H9 (cell line): ENCODE measurements around the gene SH2D3C. TPM values are rescaled to one million over a fixed set of nuclear protein-coding genes. Genes with fewer than 3 reads are reported as not detected.

Experiments
- DNase-seq: peaks from one replicate; pipeline ENCODE4 v3.0.0-alpha.2; 2017
- H2AFZ ChIP-seq: one replicate; pipeline ENCODE4 v1.6.1; 2013; ENCODE audit warnings: mild to moderate bottlenecking, low read length, control low read depth, moderate library complexity
- H2AK5ac ChIP-seq: 2 replicates; pipeline ENCODE4 v1.6.1; 2013; ENCODE audit warnings: low read length, control low read depth, mixed read lengths; ENCODE audit not compliant: insufficient read length
- H2BK120ac ChIP-seq: one replicate; pipeline ENCODE4 v1.6.1; 2013; ENCODE audit warnings: low read depth, mild to moderate bottlenecking, low read length, control low read depth, inconsistent platforms; ENCODE audit not compliant: poor library complexity, severe bottlenecking
- H2BK12ac ChIP-seq: 2 replicates; pipeline ENCODE4 v1.6.1; 2013; ENCODE audit warnings: low read length, control low read depth, mixed read lengths, low read depth; ENCODE audit not compliant: insufficient read length
- H2BK15ac ChIP-seq: 2 replicates; pipeline ENCODE4 v1.6.1; 2013; ENCODE audit warnings: low read depth, low read length, control low read depth
- H2BK20ac ChIP-seq: one replicate; pipeline ENCODE4 v1.6.1; 2013; ENCODE audit warnings: low read depth, mild to moderate bottlenecking, low read length, control low read depth, inconsistent platforms; ENCODE audit not compliant: poor library complexity, severe bottlenecking
- H2BK5ac ChIP-seq: 2 replicates; pipeline ENCODE4 v1.6.1; 2013; ENCODE audit warnings: low read length, control low read depth, mixed read lengths; ENCODE audit not compliant: insufficient read length
- H3K14ac ChIP-seq: 2 replicates; pipeline ENCODE4 v1.6.1; 2013; ENCODE audit warnings: low read length, control low read depth; ENCODE audit not compliant: insufficient read depth
- H3K18ac ChIP-seq: 2 replicates; pipeline ENCODE4 v1.6.1; 2013; ENCODE audit warnings: low read depth, mild to moderate bottlenecking, mixed read lengths, low read length, control low read depth; ENCODE audit not compliant: insufficient read length
- H3K23ac ChIP-seq: 2 replicates; pipeline ENCODE4 v1.6.1; 2013; ENCODE audit warnings: low read length, control low read depth, mixed read lengths, low read depth; ENCODE audit not compliant: insufficient read length
- H3K23me2 ChIP-seq: 2 replicates; pipeline ENCODE4 v1.6.1; 2013; ENCODE audit warnings: low read depth, mild to moderate bottlenecking, mixed read lengths, low read length, control low read depth; ENCODE audit not compliant: insufficient read length, poor library complexity, severe bottlenecking
- H3K27ac ChIP-seq: 2 replicates; pipeline ENCODE4 v1.5.1; 2013; ENCODE audit warnings: low read length, control low read depth, mixed read lengths, low read depth; ENCODE audit not compliant: insufficient read length
- H3K27me3 ChIP-seq: 2 replicates; pipeline ENCODE4 v1.6.1; 2013; ENCODE audit warnings: low read length, control low read depth, inconsistent platforms; ENCODE audit not compliant: insufficient read depth
- H3K4ac ChIP-seq: 2 replicates; pipeline ENCODE4 v1.6.1; 2013; ENCODE audit warnings: low read depth, mild to moderate bottlenecking, control low read depth, inconsistent platforms, low read length, moderate library complexity
- H3K4me1 ChIP-seq: 2 replicates; pipeline ENCODE4 v1.6.1; 2013; ENCODE audit warnings: low read length, control low read depth, inconsistent platforms; ENCODE audit not compliant: insufficient read depth
- H3K4me2 ChIP-seq: 2 replicates; pipeline ENCODE4 v1.6.1; 2013; ENCODE audit warnings: low read length, control low read depth, mixed read lengths; ENCODE audit not compliant: insufficient read length, insufficient read depth
- H3K56ac ChIP-seq: 2 replicates; pipeline ENCODE4 v1.6.1; 2013; ENCODE audit warnings: low read depth, mild to moderate bottlenecking, mixed read lengths, low read length, control low read depth; ENCODE audit not compliant: insufficient read length
- H3K79me1 ChIP-seq: 2 replicates; pipeline ENCODE4 v1.6.1; 2013; ENCODE audit warnings: low read depth, mild to moderate bottlenecking, moderate library complexity, low read length, control low read depth, inconsistent platforms; ENCODE audit not compliant: insufficient read depth, poor library complexity, severe bottlenecking
- H3K79me2 ChIP-seq: 2 replicates; pipeline ENCODE4 v1.6.1; 2013; ENCODE audit warnings: low read length, control low read depth, inconsistent platforms; ENCODE audit not compliant: insufficient read depth
- H3K9ac ChIP-seq: 2 replicates; pipeline ENCODE4 v1.6.1; 2013; ENCODE audit warnings: low read length, control low read depth, mixed read lengths; ENCODE audit not compliant: insufficient read length; ENCODE audit errors: extremely low read depth
- H3K9me3 ChIP-seq: one replicate; pipeline ENCODE4 v1.6.1; 2013; ENCODE audit warnings: low read depth, low read length, inconsistent platforms; ENCODE audit not compliant: control insufficient read depth
- H3T11ph ChIP-seq: one replicate; pipeline ENCODE4 v1.6.1; 2013; ENCODE audit warnings: mild to moderate bottlenecking, low read length, control low read depth, inconsistent platforms
- H4K20me1 ChIP-seq: one replicate; pipeline ENCODE4 v1.6.1; 2013; ENCODE audit not compliant: control insufficient read depth, insufficient read length, insufficient read depth
- H4K5ac ChIP-seq: 2 replicates; pipeline ENCODE4 v1.6.1; 2013; ENCODE audit warnings: low read depth, mild to moderate bottlenecking, mixed read lengths, low read length, control low read depth; ENCODE audit not compliant: insufficient read length
- H4K8ac ChIP-seq: replicated peaks from 2 replicates; pipeline ENCODE4 v1.6.1; 2013; ENCODE audit warnings: low read length, control low read depth, mixed read lengths, low read depth; ENCODE audit not compliant: insufficient read length
- H4K91ac ChIP-seq: 2 replicates; pipeline ENCODE4 v1.6.1; 2013; ENCODE audit warnings: low read depth, mild to moderate bottlenecking, moderate library complexity, mixed read lengths, low read length, control low read depth; ENCODE audit not compliant: insufficient read length
- H3K27ac Mint-ChIP-seq, 3 experiments: 2 replicates in 2 of 3; 3 replicates in 1 of 3; pipeline ENCODE4 v1.8.0; 2020 to 2021; ENCODE audit warnings: mixed read lengths in 3 of 3, mild to moderate bottlenecking in 1 of 3, moderate library complexity in 1 of 3
- H3K27me3 Mint-ChIP-seq: 2 replicates; pipeline ENCODE4 v1.8.0; 2021; ENCODE audit warnings: low read depth, mild to moderate bottlenecking, moderate library complexity, mixed read lengths
- H3K36me3 Mint-ChIP-seq, 3 experiments: 2 replicates in 2 of 3; 3 replicates in 1 of 3; pipeline ENCODE4 v1.8.0; 2020 to 2021; ENCODE audit warnings: low read depth in 3 of 3, mixed read lengths in 3 of 3; ENCODE audit not compliant: insufficient read depth in 1 of 3
- H3K4me1 Mint-ChIP-seq, 2 experiments: 2 replicates each; pipeline ENCODE4 v1.8.0; 2020; ENCODE audit warnings: mixed read lengths in 2 of 2
- H3K4me3 Mint-ChIP-seq, 2 experiments: 2 replicates in 1 of 2; 3 replicates in 1 of 2; pipeline ENCODE4 v1.8.0; 2020 to 2021; ENCODE audit warnings: mild to moderate bottlenecking in 2 of 2, mixed read lengths in 2 of 2, moderate library complexity in 1 of 2
- H3K9me3 Mint-ChIP-seq, 2 experiments: 2 replicates in 1 of 2; 3 replicates in 1 of 2; pipeline ENCODE4 v1.8.0; 2020; ENCODE audit warnings: mild to moderate bottlenecking in 2 of 2, mixed read lengths in 2 of 2, moderate library complexity in 1 of 2
- CTCF ChIP-seq: fragments of 200-600 bp; sonication (generic); conservative IDR thresholded peaks from 3 replicates; pipeline ENCODE4 v1.8.0; 2021; ENCODE audit warnings: antibody characterized with exemption, mild to moderate bottlenecking
- WGBS: extraction: QIAGEN DNeasy Blood & Tissue Kit; methylation state at CpG from one replicate; pipeline ENCODE4 v1.1.7; 2013; ENCODE audit warnings: missing lambda C conversion rate, low lambda C conversion rate, mixed read lengths; ENCODE audit not compliant: insufficient read length; ENCODE audit errors: extremely low coverage; 5-methylcytosine and 5-hydroxymethylcytosine counted together
- total RNA-seq: library from RNA; stranded (reverse); gene quantifications from 2 replicates; pipeline ENCODE4 v1.2.1, GENCODE V29; 2021

Gene SH2D3C
- total RNA-seq, 1 experiment from 2014 or later = 1.7 TPM

DNA sequence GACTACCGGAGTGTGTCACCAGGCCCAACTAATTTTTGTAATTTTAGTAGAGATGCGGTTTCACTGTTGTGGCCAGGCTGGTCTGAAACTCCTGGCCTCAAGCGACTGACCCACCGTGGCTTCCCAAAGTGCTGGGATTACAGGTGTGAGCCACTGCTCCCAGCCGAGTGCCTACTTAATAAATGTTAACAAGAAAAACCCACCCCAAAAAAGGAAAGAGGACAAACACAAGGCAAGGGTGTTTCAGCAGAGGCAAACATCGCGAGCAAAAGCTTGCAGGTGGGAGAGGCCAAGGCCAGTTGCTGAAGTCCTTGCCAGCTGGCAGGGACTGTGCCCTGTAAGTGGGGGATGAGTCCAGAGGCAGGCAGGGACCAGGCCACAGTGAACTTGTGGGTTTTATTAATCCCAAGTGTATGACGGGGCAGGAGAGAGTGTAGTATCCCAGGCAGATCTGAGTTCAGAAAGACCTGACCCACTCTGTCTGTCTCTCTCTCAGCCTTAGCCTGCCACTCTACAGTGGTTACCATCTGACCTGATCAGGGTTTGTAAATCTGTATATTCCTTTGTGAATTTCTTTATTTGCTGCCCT is 17.9 kb upstream of the SH2D3C start:
- H4K91ac ChIP-seq = no peak overlapping the region
- no peak overlapping the region for H3K4me3 Mint-ChIP-seq
- no peak for DNase-seq

More for the DNA sequence above, 17.9 kb upstream of the SH2D3C start:
- Histone ChIP-seq H2BK120ac (no peak overlapping the region), H3K23ac (no peak overlapping the region), H3T11ph (no peak overlapping the region), H3K4me1 (no peaks in the 10 kb centered on the region), H3K9ac (no peak overlapping the region), H3K79me1 (no peaks in the 10 kb centered on the region), H4K8ac (no peak overlapping the region), H3K56ac (no peak overlapping the region), H3K9me3 (no peaks in the 10 kb centered on the region), H3K14ac (no peak overlapping the region), H2AFZ (no peak overlapping the region), H2BK15ac (no peak overlapping the region), H4K20me1 (no peaks in the 10 kb centered on the region), H2BK20ac (no peak overlapping the region), H3K23me2 (no peaks in the 10 kb centered on the region), H3K27ac (no peak overlapping the region), H2BK12ac (no peak overlapping the region), H2BK5ac (no peak overlapping the region), H2AK5ac (no peak overlapping the region), H3K79me2 (no peaks in the 10 kb centered on the region), H3K4ac (no peak overlapping the region), H3K4me2 (no peak overlapping the region), H3K27me3 (no peaks in the 10 kb centered on the region), H4K5ac (no peak overlapping the region), H3K18ac (peak overlapping the region; percentile 53)
- Mint-ChIP-seq H3K4me1 (peaks cover 6 to 11% of the 10 kb centered on the region in 2 experiments), H3K36me3 (peaks cover 2 to 16% (median 11%) of the 10 kb centered on the region in 3 experiments; a peak in 5 of 7 replicates), H3K27me3 (peaks cover 8% of the 10 kb centered on the region; the same call in 1 of the 2 replicates), H3K27ac (peak overlapping the region in 2 of 3 experiments; percentile 33 to 81; a peak in 2 of 7 replicates), H3K9me3 (no peaks in the 10 kb centered on the region)
- TF ChIP-seq CTCF = no peak
- WGBS = no CpG with 5 or more reads among the region's 8 CpGs
